HepG2 (cell line): ENCODE measurements around the gene MPO. TPM values are rescaled to one million over a fixed set of nuclear protein-coding genes. Genes with fewer than 3 reads are reported as not detected.
A peak's percentile ranks its signal among the peaks of the same experiment; 100 is the strongest.

Experiments
- ARID5B ChIP-seq: IDR thresholded peaks from 2 replicates; pipeline ENCODE4 v1.4.0; 2020; ENCODE audit warnings: mild to moderate bottlenecking, missing genetic modification reagents
- CERS6 ChIP-seq: sonication (generic); formaldehyde crosslinking; IDR thresholded peaks from 2 replicates; pipeline ENCODE4 v1.5.0; 2020; ENCODE audit warnings: missing genetic modification reagents
- CSRNP1 ChIP-seq: sonication (generic); formaldehyde crosslinking; IDR thresholded peaks from 2 replicates; pipeline ENCODE4 v1.8.1; 2023; ENCODE audit warnings: mild to moderate bottlenecking, missing genetic modification reagents
- DNMT1 ChIP-seq: sonication (generic); formaldehyde crosslinking; IDR thresholded peaks from 2 replicates; pipeline ENCODE4 v1.5.1; 2020; ENCODE audit warnings: mild to moderate bottlenecking, missing genetic modification reagents
- FOXA1 ChIP-seq, 2 experiments: fragments of 450-650 bp in 1 of 2; sonication (generic) in 1 of 2; formaldehyde crosslinking in 1 of 2; IDR thresholded peaks; 2 replicates each; pipeline versions ENCODE4 v1.4.0 to v1.6.1; 2016 to 2020; ENCODE audit warnings: missing genetic modification reagents in 1 of 2
- GFI1 ChIP-seq: sonication (generic); formaldehyde crosslinking; IDR thresholded peaks from 2 replicates; pipeline ENCODE4 v1.5.0; 2020; ENCODE audit warnings: missing genetic modification reagents, mild to moderate bottlenecking, borderline replicate concordance
- HNRNPK ChIP-seq: fragments of 200-400 bp; formaldehyde crosslinking; IDR thresholded peaks from 2 replicates; pipeline ENCODE4 v1.6.1; 2018; ENCODE audit warnings: low read length, low read depth, moderate library complexity, mild to moderate bottlenecking; ENCODE audit not compliant: poor library complexity, severe bottlenecking
- PHB2 ChIP-seq: fragments of 450-650 bp; IDR thresholded peaks from 2 replicates; pipeline ENCODE4 v1.6.1; 2018; ENCODE audit not compliant: partially characterized antibody
- RARA ChIP-seq: IDR thresholded peaks from 2 replicates; pipeline ENCODE4 v1.6.1; 2016; ENCODE audit warnings: missing genetic modification reagents, missing compliant biosample characterization
- RBM39 ChIP-seq: fragments of 200-400 bp; formaldehyde crosslinking; IDR thresholded peaks from one replicate; pipeline ENCODE4 v1.6.1; 2018; ENCODE audit warnings: antibody characterized with exemption, mild to moderate bottlenecking, low read depth, low read length; ENCODE audit not compliant: poor library complexity, severe bottlenecking
- SAFB2 ChIP-seq: sonication (generic); formaldehyde crosslinking; IDR thresholded peaks from 2 replicates; pipeline ENCODE4 v1.5.1; 2020; ENCODE audit warnings: missing genetic modification reagents, low read depth, mild to moderate bottlenecking, borderline replicate concordance
- SIX1 ChIP-seq: sonication (generic); formaldehyde crosslinking; IDR thresholded peaks from 2 replicates; pipeline ENCODE4 v1.4.0; 2020; ENCODE audit warnings: missing genetic modification reagents, borderline replicate concordance
- SNAI1 ChIP-seq: sonication (generic); formaldehyde crosslinking; IDR thresholded peaks from 2 replicates; pipeline ENCODE4 v1.5.0; 2020; ENCODE audit warnings: mild to moderate bottlenecking, missing genetic modification reagents, borderline replicate concordance
- SP5 ChIP-seq: IDR thresholded peaks from 2 replicates; pipeline ENCODE4 v1.6.1; 2016; ENCODE audit warnings: low read depth, borderline replicate concordance
- TOPORS ChIP-seq: sonication (generic); formaldehyde crosslinking; IDR thresholded peaks from 2 replicates; pipeline ENCODE4 v1.8.0; 2023; ENCODE audit warnings: mild to moderate bottlenecking, missing genetic modification reagents
- ZIK1 ChIP-seq: sonication (generic); formaldehyde crosslinking; IDR thresholded peaks from 2 replicates; pipeline ENCODE4 v1.5.0; 2020; ENCODE audit warnings: mild to moderate bottlenecking, low read depth, missing genetic modification reagents, borderline replicate concordance
- ZNF253 ChIP-seq: sonication (generic); formaldehyde crosslinking; IDR thresholded peaks from 2 replicates; pipeline ENCODE4 v1.8.0; 2022; ENCODE audit warnings: mild to moderate bottlenecking, missing genetic modification reagents, borderline replicate concordance
- ZNF362 ChIP-seq: sonication (generic); formaldehyde crosslinking; IDR thresholded peaks from 2 replicates; pipeline ENCODE4 v1.4.0; 2020; ENCODE audit warnings: missing genetic modification reagents, mild to moderate bottlenecking, borderline replicate concordance
- ZNF460 ChIP-seq: sonication (generic); formaldehyde crosslinking; IDR thresholded peaks from 2 replicates; pipeline ENCODE4 v1.5.1; 2020; ENCODE audit warnings: missing genetic modification reagents, mild to moderate bottlenecking, borderline replicate concordance
- ZNF615 ChIP-seq: sonication (generic); formaldehyde crosslinking; IDR thresholded peaks from 2 replicates; pipeline ENCODE4 v1.5.0; 2020; ENCODE audit warnings: mild to moderate bottlenecking, missing genetic modification reagents, borderline replicate concordance
- polyA plus RNA-seq, 8 experiments: library from polyadenylated mRNA; depleted of rRNA in 3 of 8; stranded (reverse) in 7 of 8; unstranded in 1 of 8; fragments of >200 nt; fragmentation: Illumina TruSeq in 4 of 8; extraction: Trizol in 4 of 8; gene quantifications; 2 replicates each; pipeline versions ENCODE4 v1.2.1 to v1.2.3, GENCODE V29; 2011 to 2016; ENCODE audit warnings: low read depth in 4 of 8, missing spikeins in 1 of 8, mixed read lengths in 1 of 8; ENCODE audit not compliant: insufficient read depth in 1 of 8
- total RNA-seq, 5 experiments: library from RNA; depleted of rRNA; stranded (reverse); fragments of >200 nt; fragmentation: Illumina TruSeq; extraction: Trizol; gene quantifications; 2 replicates each; pipeline ENCODE4 v1.2.3, GENCODE V29; 2016; ENCODE audit warnings: low read depth in 1 of 5

Gene MPO
- total and polyA plus RNA-seq, 2 of the 13 experiments (the other 11 are each of a cell fraction or from before 2014, with no cell fraction given), result not detected

GRCh38 chr17:58250344-58251011 is 30.3 kb downstream of the MPO start (continued):
- TF ChIP-seq CSRNP1 (CRISPR knock-in tag) (no peak), PHB2 (no peak), ZNF253 (CRISPR knock-in tag) (no peak), ZIK1 (CRISPR knock-in tag) (0 out of 2 replicates have a peak, but pooled peaks have one; percentile 7), SP5 (CRISPR knock-in tag) (peak; percentile 21; the same call in 1 of the 2 replicates), SAFB2 (no peak), ARID5B (peak; percentile 36; the same call in 1 of the 2 replicates), GFI1 (0 out of 2 replicates have a peak, but pooled peaks have one; percentile 24), CERS6 (CRISPR knock-in tag) (no peak), SNAI1 (CRISPR knock-in tag) (no peak), FOXA1 (IDR thresholded peaks at IDR 0.05) (no peak), FOXA1 (CRISPR knock-in tag; IDR thresholded peaks at IDR 0.05) (peak; percentile 48; the same call in 1 of the 2 replicates), RBM39 (no peak), ZNF460 (CRISPR knock-in tag) (no peak), DNMT1 (CRISPR knock-in tag) (no peak), SIX1 (CRISPR knock-in tag) (no peak), TOPORS (CRISPR knock-in tag) (no peak), ZNF615 (no peak), ZNF362 (no peak), RARA (no peak), HNRNPK (no peak)
